Pancreas (tissue), 10 donors: ENCODE data around the gene NFILZ. TPM values are rescaled to one million over a fixed set of nuclear protein-coding genes. Genes with fewer than 3 reads are reported as not detected.

ENCODE experiments used
- ATAC-seq, 4 donors: fragments of 200-7000 bp; cut with Tn5 transposase; one replicate each; pipeline versions ENCODE4 v1.8.0 to v1.9.1; 2020; ENCODE audit warnings: mild to moderate bottlenecking in 4 of 4, moderate library complexity in 4 of 4
- DNase-seq, 6 donors: peaks; one replicate each; pipeline ENCODE4 v3.0.0-alpha.2; 2020
- FAIRE-seq: peaks from 2 replicates; lab custom pipeline; 2012; peaks lifted over from hg19 to GRCh38; lab: Jason Lieb, UNC
- H3K27ac ChIP-seq, 4 donors: fragments of 200-600 bp; sonication (generic); 1 replicate in 3 of 4; 2 replicates in 1 of 4; pipeline versions ENCODE4 v1.5.0 to v1.8.0; 2020
- H3K27me3 ChIP-seq, 4 donors: fragments of 200-600 bp; one replicate each; pipeline ENCODE4 v1.8.0; 2021
- H3K36me3 ChIP-seq, 3 donors: fragments of 200-600 bp; sonication (generic) in 1 of 3; one replicate each; pipeline versions ENCODE4 v1.5.0 to v1.8.0; 2020 to 2021
- H3K4me1 ChIP-seq, 3 donors: fragments of 200-600 bp; one replicate each; pipeline ENCODE4 v1.8.0; 2021
- H3K4me3 ChIP-seq, 4 donors: fragments of 200-600 bp; sonication (generic) in 2 of 4; one replicate each; pipeline versions ENCODE4 v1.5.0 to v1.8.0; 2020 to 2021
- H3K9me3 ChIP-seq, 4 donors: fragments of 200-600 bp; one replicate each; pipeline ENCODE4 v1.8.0; 2021
- CTCF ChIP-seq, 4 donors: fragments of 200-600 bp; sonication (generic) in 3 of 4; IDR thresholded peaks; one replicate each; pipeline versions ENCODE4 v1.5.0 to v1.8.0; 2021; ENCODE audit warnings: antibody characterized with exemption in 4 of 4
- WGBS, 2 donors: extraction: QIAGEN DNeasy Blood & Tissue Kit; methylation state at CpG; one replicate each; pipeline ENCODE4 v1.1.7; 2013; 5-methylcytosine and 5-hydroxymethylcytosine counted together
- intact Hi-C, 3 donors: fragments of 100-400 bp; cut with DNase I; formaldehyde crosslinking; loops; one replicate each; pipeline versions ENCODE4 v1.11.1 to v1.14.2; 2022
- polyA plus RNA-seq, 2 donors: library from polyadenylated mRNA; stranded (reverse); fragments of 200-250 nt; gene quantifications; one replicate each; pipeline ENCODE4 v1.2.3, GENCODE V29; 2013
- total RNA-seq, 6 donors: library from RNA; stranded (reverse); fragmentation: NEBNext Ultra II Directional in 4 of 6; extraction: Animal tissue kit (Norgen Biotek cat#: 25700) in 4 of 6; gene quantifications; one replicate each; pipeline versions ENCODE4 v1.2.1 to v1.2.4, GENCODE V29; 2021 to 2023
- donor health status: healthy with polysubstance abuse.
- donor health status: DM: no; HTN: no; CAD: no; lungs with moderate emphysema.
- donor health status: DM: no; HTN: no; CAD: no.
- donor health status: control.
- donor health status: control.
- donor health status: Bipolar disorder and iron deficiency.
- donor health status: DM: yes; HTN: yes; CAD: no.
- donor health status: DM: no; HTN: no; CAD: no.
- donor health status: DM: no; HTN: no; CAD: no.
- donor health status: DM: yes; HTN: yes; CAD: no.

Gene NFILZ
- total and polyA plus RNA-seq, 8 donors: not detected

GRCh38 chr19:8654591-8655339, 24.3 kb downstream of the NFILZ start:
- Histone ChIP-seq H3K27me3 (no peaks in the 10 kb centered on the region), H3K9me3 (no peaks in the 10 kb centered on the region), H3K36me3 (no peaks in the 10 kb centered on the region), H3K4me1 (no peaks in the 10 kb centered on the region), H3K4me3 (peak overlapping the region in 1 of 4 donors; percentile 25), H3K27ac (no peak overlapping the region)
- intact Hi-C loops: loop anchor here in 2 of 3 donors (5.0 to 10.0 kb wide), 2 partner anchors 420 to 423 kb away; no protein-coding TSS in a partner anchor
- FAIRE-seq (no peak), ATAC-seq (peak; percentile 69 to 96 (median 89)), DNase-seq (peak in 5 of 6 donors; percentile 12 to 87 (median 42))
- TF ChIP-seq CTCF (IDR thresholded peaks at IDR 0.05): peak; percentile 94 to 98 (median 96)
- WGBS, 2 donors: 4 to 7% methylated on average over 15 of the region's 15 CpGs

GRCh38 chr19:8655340-8655709, 24.9 kb downstream of the NFILZ start:
- 54 to 73% methylated on average over 11 to 12 of the region's 12 CpGs for WGBS, 2 donors
- Histone ChIP-seq H3K27ac (no peak overlapping the region), H3K4me3 (no peak overlapping the region), H3K27me3 (no peaks in the 10 kb centered on the region), H3K4me1 (no peaks in the 10 kb centered on the region), H3K9me3 (no peaks in the 10 kb centered on the region), H3K36me3 (no peaks in the 10 kb centered on the region)
- no peak for DNase-seq
- ATAC-seq: peak in 2 of 4 donors; percentile 12 to 24
- no peak for FAIRE-seq
- intact Hi-C loops: loop anchor here in 2 of 3 donors (5.0 to 10.0 kb wide), 2 partner anchors 419 to 422 kb away; no protein-coding TSS in a partner anchor
- TF ChIP-seq CTCF (IDR thresholded peaks at IDR 0.05): no peak

DNA sequence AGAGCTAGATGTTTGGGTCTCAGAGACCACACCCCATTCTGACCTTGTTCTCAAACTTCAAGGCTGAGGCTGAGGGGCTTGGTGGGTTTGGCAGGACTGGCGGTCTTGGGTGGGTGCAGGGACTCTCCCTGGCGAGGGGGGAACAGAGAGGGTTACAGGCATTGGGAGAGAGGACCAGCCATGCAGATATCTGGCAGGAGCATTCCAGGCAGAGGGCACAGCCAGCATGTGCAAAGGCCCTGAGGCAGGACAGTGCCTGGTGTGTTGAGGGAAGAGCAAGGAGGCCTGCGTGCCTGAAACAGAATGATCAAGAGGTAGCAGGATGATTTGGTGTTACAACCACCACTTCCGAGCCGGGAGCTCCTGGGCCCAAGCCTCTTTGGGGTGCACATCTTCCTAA, 27.4 kb downstream of the NFILZ start:
- peak in 1 of 6 donors; percentile 30 for DNase-seq
- Histone ChIP-seq H3K36me3 (no peaks in the 10 kb centered on the region), H3K9me3 (no peaks in the 10 kb centered on the region), H3K4me1 (no peaks in the 10 kb centered on the region), H3K4me3 (no peak overlapping the region), H3K27ac (no peak overlapping the region), H3K27me3 (no peaks in the 10 kb centered on the region)
- 49 to 55% methylated on average over 5 of the region's 5 CpGs for WGBS, 2 donors
- ATAC-seq: no peak
- no peak for TF ChIP-seq CTCF (IDR thresholded peaks at IDR 0.05)
- intact Hi-C loops: loop anchor here in 2 of 3 donors (5.0 to 10.0 kb wide), 2 partner anchors 417 to 419 kb away; no protein-coding TSS in a partner anchor
- no peak for FAIRE-seq

GRCh38 chr19:8659905-8660304, 29.5 kb downstream of the NFILZ start:
- DNase-seq: peak in 1 of 6 donors; percentile 22
- WGBS, 2 donors: 48 to 51% methylated on average over 7 of the region's 7 CpGs
- ATAC-seq: no peak
- H3K27me3 ChIP-seq: no peaks in the 10 kb centered on the region
- H3K36me3 ChIP-seq: no peaks in the 10 kb centered on the region
- intact Hi-C loops: loop anchor here in 2 of 3 donors (5.0 to 10.0 kb wide), 2 partner anchors 415 to 417 kb away; no protein-coding TSS in a partner anchor
- H3K4me1 ChIP-seq: no peaks in the 10 kb centered on the region
- no peak for FAIRE-seq
- no peaks in the 10 kb centered on the region for H3K9me3 ChIP-seq
- TF ChIP-seq CTCF (IDR thresholded peaks at IDR 0.05): no peak
- H3K27ac ChIP-seq: no peak overlapping the region
- no peak overlapping the region for H3K4me3 ChIP-seq

GRCh38 chr19:8662263-8662662, 31.8 kb downstream of the NFILZ start:
- Histone ChIP-seq H3K4me1 (no peaks in the 10 kb centered on the region), H3K27ac (no peak overlapping the region), H3K36me3 (no peaks in the 10 kb centered on the region), H3K9me3 (no peaks in the 10 kb centered on the region), H3K4me3 (no peak overlapping the region), H3K27me3 (no peaks in the 10 kb centered on the region)
- intact Hi-C loops: no loop called here
- ATAC-seq: no peak
- 68 to 71% methylated on average over 4 of the region's 4 CpGs for WGBS, 2 donors
- FAIRE-seq: no peak
- DNase-seq: peak in 1 of 6 donors; percentile 10
- TF ChIP-seq CTCF (IDR thresholded peaks at IDR 0.05): no peak
